CD4-positive, alpha-beta T cell (primary cell): ENCODE measurements around the gene PRKAR1B. TPM values are rescaled to one million over a fixed set of nuclear protein-coding genes. Genes with fewer than 3 reads are reported as not detected.

ENCODE experiments used
- ATAC-seq: fragments of 200-7000 bp; cut with Tn5 transposase; one replicate; pipeline ENCODE4 v1.10.0; 2022; ENCODE audit warnings: mild to moderate bottlenecking; ENCODE audit not compliant: poor library complexity
- CTCF ChIA-PET: fragments of 350-600 bp; sonication (Branson Sonifier 250); formaldehyde crosslinking; loops from one replicate; lab custom pipeline; 2021; ENCODE audit warnings: antibody characterized with exemption, inconsistent platforms; lab: Charles Lee
- POLR2A ChIA-PET: fragments of 350-600 bp; sonication (Branson Sonifier 250); formaldehyde crosslinking; loops from one replicate; lab custom pipeline; 2021; ENCODE audit warnings: antibody characterized with exemption, inconsistent platforms; lab: Charles Lee
- DNase-seq, 14 experiments: peaks; one replicate each; pipeline ENCODE4 v3.0.0-alpha.2; 2013 to 2020; ENCODE audit warnings: mixed read lengths in 2 of 14
- H3K27ac ChIP-seq, 2 donors: one replicate each; pipeline versions ENCODE4 v1.5.1 to v1.7.0; 2013; ENCODE audit warnings: low read length in 2 of 2, low read depth in 1 of 2, mild to moderate bottlenecking in 1 of 2
- H3K27me3 ChIP-seq, 2 experiments: 1 replicate in 1 of 2; 2 replicates in 1 of 2; pipeline versions ENCODE4 v1.6.1 to v1.7.0; 2013; ENCODE audit warnings: low read length in 2 of 2, control low read depth in 1 of 2, mild to moderate bottlenecking in 1 of 2, moderate library complexity in 1 of 2; ENCODE audit not compliant: insufficient read depth in 2 of 2, control insufficient read depth in 1 of 2
- H3K36me3 ChIP-seq: one replicate; pipeline ENCODE4 v1.6.1; 2013; ENCODE audit warnings: low read length, control low read depth; ENCODE audit not compliant: insufficient read depth
- H3K4me1 ChIP-seq: one replicate; pipeline ENCODE4 v1.6.1; 2013; ENCODE audit warnings: low read length, control low read depth; ENCODE audit not compliant: insufficient read depth
- H3K4me3 ChIP-seq: one replicate; pipeline ENCODE4 v1.5.1; 2013; ENCODE audit warnings: mild to moderate bottlenecking, low read length, moderate library complexity
- H3K9me3 ChIP-seq, 2 experiments: 1 replicate in 1 of 2; 2 replicates in 1 of 2; pipeline versions ENCODE4 v1.6.1 to v1.7.0; 2013; ENCODE audit warnings: low read length in 2 of 2, mild to moderate bottlenecking in 2 of 2, control low read depth in 1 of 2, moderate library complexity in 1 of 2; ENCODE audit not compliant: control insufficient read depth in 1 of 2, insufficient read depth in 1 of 2
- H3K27ac Mint-ChIP-seq: one replicate; pipeline ENCODE4 v1.8.0; 2020; ENCODE audit warnings: mixed read lengths
- H3K27me3 Mint-ChIP-seq: one replicate; pipeline ENCODE4 v1.8.0; 2021; ENCODE audit warnings: mixed read lengths
- H3K36me3 Mint-ChIP-seq: one replicate; pipeline ENCODE4 v1.8.0; 2021; ENCODE audit warnings: low read depth, mixed read lengths
- H3K4me1 Mint-ChIP-seq: one replicate; pipeline ENCODE4 v1.8.0; 2021; ENCODE audit warnings: low read depth, mixed read lengths
- H3K4me3 Mint-ChIP-seq: one replicate; pipeline ENCODE4 v1.8.0; 2020; ENCODE audit warnings: mild to moderate bottlenecking, mixed read lengths
- H3K9me3 Mint-ChIP-seq: one replicate; pipeline ENCODE4 v1.8.0; 2020; ENCODE audit warnings: mixed read lengths
- intact Hi-C, 2 experiments: fragments of 100-400 bp; cut with DNase I in 1 of 2; cut with micrococcal nuclease in 1 of 2; formaldehyde crosslinking; loops; one replicate each; pipeline versions ENCODE4 v1.15.1 to v1.9.0; 2023 to 2025; cut with DNase I, micrococcal nuclease
- total RNA-seq, 174 experiments: library from RNA in 2 of 174; stranded (reverse) in 2 of 174; gene quantifications; one replicate each; pipeline ENCODE4 v1.2.3 and lab custom pipeline; 2021 to 2026
- TF ChIP-seq, protein P1 (sequence below): fragments of 200-600 bp; IDR thresholded peaks from one replicate; pipeline ENCODE4 v1.8.0; 2022; ENCODE audit warnings: antibody characterized with exemption, mild to moderate bottlenecking

Gene PRKAR1B
- total RNA-seq, 2 experiments from 2014 or later, result 18.8 to 19.5 TPM

DNA sequence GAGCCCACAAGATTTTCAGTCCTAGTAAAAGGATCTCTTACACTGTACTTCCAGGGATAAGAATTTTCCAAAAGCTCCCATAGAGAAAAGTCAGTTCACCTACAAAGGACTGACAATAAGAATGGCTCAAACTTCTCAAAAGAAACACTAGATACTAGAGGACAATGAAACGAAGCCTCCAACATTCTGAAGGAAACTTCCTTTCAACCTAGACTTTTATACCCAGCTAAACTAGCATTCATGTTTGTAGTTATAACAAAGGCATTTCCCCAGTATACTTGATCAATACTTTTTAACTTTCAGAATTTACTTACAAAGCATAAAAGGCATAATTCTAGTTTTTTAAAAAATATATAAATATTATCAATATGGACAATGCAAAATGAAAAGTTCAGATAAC lies 41.5 kb downstream of the PRKAR1B start:
- H3K4me3 ChIP-seq, result no peak overlapping the region
- ChIA-PET CTCF (no interaction called here), POLR2A (no interaction called here)
- intact Hi-C loops, result no loop called here
- Mint-ChIP-seq H3K27ac (no peak overlapping the region), H3K36me3 (peaks cover 63% of the 10 kb centered on the region), H3K27me3 (no peaks in the 10 kb centered on the region), H3K4me3 (no peak overlapping the region), H3K9me3 (peaks cover 12% of the 10 kb centered on the region), H3K4me1 (no peaks in the 10 kb centered on the region)
- ATAC-seq (no peak), DNase-seq (no peak)
- peaks cover 25 to 60% of the 10 kb centered on the region in 2 experiments for H3K9me3 ChIP-seq
- no peaks in the 10 kb centered on the region for H3K36me3 ChIP-seq
- H3K27me3 ChIP-seq, result no peaks in the 10 kb centered on the region
- no peaks in the 10 kb centered on the region for H3K4me1 ChIP-seq
- no peak overlapping the region for H3K27ac ChIP-seq
- TF ChIP-seq, protein P1, sequence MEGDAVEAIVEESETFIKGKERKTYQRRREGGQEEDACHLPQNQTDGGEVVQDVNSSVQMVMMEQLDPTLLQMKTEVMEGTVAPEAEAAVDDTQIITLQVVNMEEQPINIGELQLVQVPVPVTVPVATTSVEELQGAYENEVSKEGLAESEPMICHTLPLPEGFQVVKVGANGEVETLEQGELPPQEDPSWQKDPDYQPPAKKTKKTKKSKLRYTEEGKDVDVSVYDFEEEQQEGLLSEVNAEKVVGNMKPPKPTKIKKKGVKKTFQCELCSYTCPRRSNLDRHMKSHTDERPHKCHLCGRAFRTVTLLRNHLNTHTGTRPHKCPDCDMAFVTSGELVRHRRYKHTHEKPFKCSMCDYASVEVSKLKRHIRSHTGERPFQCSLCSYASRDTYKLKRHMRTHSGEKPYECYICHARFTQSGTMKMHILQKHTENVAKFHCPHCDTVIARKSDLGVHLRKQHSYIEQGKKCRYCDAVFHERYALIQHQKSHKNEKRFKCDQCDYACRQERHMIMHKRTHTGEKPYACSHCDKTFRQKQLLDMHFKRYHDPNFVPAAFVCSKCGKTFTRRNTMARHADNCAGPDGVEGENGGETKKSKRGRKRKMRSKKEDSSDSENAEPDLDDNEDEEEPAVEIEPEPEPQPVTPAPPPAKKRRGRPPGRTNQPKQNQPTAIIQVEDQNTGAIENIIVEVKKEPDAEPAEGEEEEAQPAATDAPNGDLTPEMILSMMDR, result no peak

DNA sequence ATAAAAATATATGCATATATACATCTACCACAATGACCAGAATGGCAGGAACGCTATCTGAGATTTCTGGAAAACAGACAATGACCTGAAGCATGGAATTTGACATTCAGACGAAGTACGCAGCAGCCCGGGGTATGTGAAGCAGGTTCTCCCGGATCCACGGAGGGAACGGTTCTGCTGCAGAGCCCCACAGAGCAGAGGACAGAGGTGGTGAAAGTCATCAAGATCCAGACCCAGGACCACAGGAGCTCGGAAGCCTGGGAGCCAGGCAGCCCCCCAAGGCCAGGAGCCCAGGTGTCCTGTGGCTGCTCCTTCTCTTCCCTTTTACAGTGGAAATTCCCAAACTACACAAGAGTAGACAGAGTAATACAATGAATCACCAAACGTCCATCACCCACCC lies 42.7 kb downstream of the PRKAR1B start:
- H3K36me3 Mint-ChIP-seq, result peaks cover 63% of the 10 kb centered on the region
- intact Hi-C loops, result no loop called here
- no peaks in the 10 kb centered on the region for H3K27me3 Mint-ChIP-seq
- peaks cover 25 to 57% of the 10 kb centered on the region in 2 experiments for H3K9me3 ChIP-seq
- ChIA-PET POLR2A (interaction anchor here (0.6 kb wide), 1 partner anchor 87 kb away, joined by 3 read pairs; no protein-coding TSS in a partner anchor), CTCF (no interaction called here)
- H3K36me3 ChIP-seq, result peaks cover 2% of the 10 kb centered on the region
- no peak overlapping the region for H3K4me3 Mint-ChIP-seq
- no peaks in the 10 kb centered on the region for H3K4me1 ChIP-seq
- TF ChIP-seq, protein P1, result no peak
- H3K27me3 ChIP-seq, result no peaks in the 10 kb centered on the region
- H3K27ac Mint-ChIP-seq, result no peak overlapping the region
- no peak overlapping the region for H3K4me3 ChIP-seq
- no peak for DNase-seq
- peaks cover 12% of the 10 kb centered on the region for H3K9me3 Mint-ChIP-seq
- H3K4me1 Mint-ChIP-seq, result no peaks in the 10 kb centered on the region
- H3K27ac ChIP-seq, result no peak overlapping the region
- ATAC-seq, result no peak

DNA sequence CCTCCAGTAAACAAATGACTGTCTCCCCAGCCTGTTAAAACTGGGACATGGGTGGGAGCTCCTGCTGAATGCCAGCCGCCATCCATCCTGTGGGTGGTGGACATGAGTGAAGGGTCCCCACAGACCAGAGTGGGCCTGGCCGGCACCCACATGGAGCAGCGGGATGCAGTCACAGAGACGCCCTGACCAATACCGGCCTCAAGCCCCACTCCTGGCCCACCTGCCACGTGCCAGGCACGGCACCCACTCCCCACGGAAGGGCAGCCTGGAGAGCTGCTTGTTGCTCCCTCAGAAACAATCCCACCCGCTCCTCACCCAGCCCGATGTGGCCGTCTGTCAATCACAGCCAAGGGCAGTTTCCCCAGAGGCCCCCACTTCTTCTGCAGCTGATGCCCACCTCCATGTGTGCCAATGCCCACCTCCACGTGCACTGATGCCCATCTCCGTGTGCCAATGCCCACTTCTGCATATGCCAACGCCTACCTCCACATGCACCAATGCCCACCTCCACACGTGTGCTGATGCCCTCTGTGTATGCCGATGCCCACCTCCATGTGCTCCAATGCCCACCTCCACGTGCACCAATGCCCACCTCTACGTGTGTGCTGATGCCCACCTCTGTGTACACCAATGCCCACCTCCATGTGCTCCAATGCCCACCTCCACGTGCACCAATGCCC lies 43.4 kb downstream of the PRKAR1B start:
- ATAC-seq, result no peak
- peaks cover 10% of the 10 kb centered on the region for H3K9me3 Mint-ChIP-seq
- no peaks in the 10 kb centered on the region for H3K27me3 Mint-ChIP-seq
- H3K27ac Mint-ChIP-seq, result no peak overlapping the region
- TF ChIP-seq, protein P1, result no peak
- ChIA-PET CTCF (no interaction called here), POLR2A (no interaction called here)
- no peaks in the 10 kb centered on the region for H3K27me3 ChIP-seq
- no peak for DNase-seq
- no peak overlapping the region for H3K4me3 ChIP-seq
- intact Hi-C loops, result no loop called here
- no peak overlapping the region for H3K4me3 Mint-ChIP-seq
- H3K27ac ChIP-seq, result no peak overlapping the region
- H3K36me3 ChIP-seq, result peaks cover 4% of the 10 kb centered on the region
- H3K36me3 Mint-ChIP-seq, result peaks cover 60% of the 10 kb centered on the region
- H3K4me1 Mint-ChIP-seq, result no peaks in the 10 kb centered on the region
- H3K4me1 ChIP-seq, result no peaks in the 10 kb centered on the region
- peaks cover 22 to 50% of the 10 kb centered on the region in 2 experiments for H3K9me3 ChIP-seq
